PC-3 (cell line): Measurements from ENCODE around the gene MAP2K3. TPM values are rescaled to one million over a fixed set of nuclear protein-coding genes. Genes with fewer than 3 reads are reported as not detected.

Source experiments
- ATAC-seq: fragments of 200-7000 bp; cut with Tn5 transposase; 2 replicates; pipeline ENCODE4 v1.9.1; 2020; ENCODE audit warnings: mild to moderate bottlenecking, moderate library complexity
- BruUV-seq: library from RNA; stranded (reverse); fragments of 400-500 nt; replicated peaks from 2 replicates; lab custom pipeline; 2021; lab: Mats Ljungman, UMichigan
- CTCF ChIA-PET: fragments of 300-600 bp; sonication (Branson Sonifier 250); formaldehyde crosslinking; loops from one replicate; lab custom pipeline; 2022; ENCODE audit warnings: antibody characterized with exemption; lab: Charles Lee
- POLR2A ChIA-PET: fragments of 300-600 bp; sonication (Branson Sonifier 250); formaldehyde crosslinking; loops from one replicate; lab custom pipeline; 2022; ENCODE audit warnings: antibody characterized with exemption; ENCODE audit not compliant: unreplicated experiment; lab: Charles Lee
- DNase-seq: peaks from one replicate; pipeline ENCODE4 v3.0.0-alpha.2; 2015
- H2AFZ ChIP-seq: fragments of 300-600 bp; sonication (generic); 2 replicates; pipeline ENCODE4 v1.6.0; 2016; ENCODE audit warnings: antibody characterized with exemption, low read length
- H3F3A ChIP-seq: fragments of 300-600 bp; sonication (generic); one replicate; pipeline ENCODE4 v1.6.0; 2017; ENCODE audit warnings: antibody characterized with exemption, low read length, control low read depth, mild to moderate bottlenecking; ENCODE audit not compliant: unreplicated experiment
- H3K27ac ChIP-seq: fragments of 300-600 bp; sonication (generic); 2 replicates; pipeline ENCODE4 v1.5.1; 2016; ENCODE audit warnings: mild to moderate bottlenecking, low read length
- H3K27me3 ChIP-seq: fragments of 300-600 bp; sonication (generic); 2 replicates; pipeline ENCODE4 v1.6.1; 2016; ENCODE audit warnings: low read length, mixed read lengths
- H3K36me3 ChIP-seq: fragments of 300-600 bp; sonication (generic); 2 replicates; pipeline ENCODE4 v1.6.1; 2016; ENCODE audit warnings: low read depth, mixed run types, low read length, mixed read lengths
- H3K4me1 ChIP-seq: fragments of 300-600 bp; sonication (generic); 2 replicates; pipeline ENCODE4 v1.5.1; 2016; ENCODE audit warnings: low read length; ENCODE audit not compliant: insufficient read depth
- H3K4me2 ChIP-seq: fragments of 300-600 bp; sonication (generic); 2 replicates; pipeline ENCODE4 v1.6.0; 2016; ENCODE audit warnings: low read length
- H3K4me3 ChIP-seq: fragments of 300-600 bp; sonication (generic); 2 replicates; pipeline ENCODE4 v1.5.1; 2016; ENCODE audit warnings: mild to moderate bottlenecking, low read length, mixed read lengths
- H3K79me2 ChIP-seq: fragments of 300-600 bp; sonication (generic); 2 replicates; pipeline ENCODE4 v1.6.1; 2017; ENCODE audit warnings: low read length, mixed read lengths
- H3K9ac ChIP-seq: fragments of 300-600 bp; sonication (generic); 2 replicates; pipeline ENCODE4 v1.6.0; 2016; ENCODE audit warnings: mild to moderate bottlenecking, low read length
- H3K9me2 ChIP-seq: fragments of 300-600 bp; sonication (generic); replicated peaks from 2 replicates; pipeline ENCODE4 v1.6.1; 2016; ENCODE audit warnings: mixed run types, low read length, mixed read lengths
- H3K9me3 ChIP-seq: fragments of 300-600 bp; sonication (generic); 2 replicates; pipeline ENCODE4 v1.6.1; 2016; ENCODE audit warnings: low read length, mixed read lengths
- H4K20me1 ChIP-seq: fragments of 300-600 bp; sonication (generic); 2 replicates; pipeline ENCODE4 v1.6.1; 2016; ENCODE audit warnings: low read length, mixed read lengths
- CTCF ChIP-seq: fragments of 300-600 bp; sonication (generic); conservative IDR thresholded peaks from 2 replicates; pipeline ENCODE4 v1.5.1; 2017; ENCODE audit warnings: antibody characterized with exemption, low read depth, mild to moderate bottlenecking, low read length
- EZH2 ChIP-seq: fragments of 300-600 bp; sonication (generic); IDR thresholded peaks from one replicate; pipeline ENCODE4 v1.6.1; 2017; ENCODE audit warnings: antibody characterized with exemption, mild to moderate bottlenecking, low read length; ENCODE audit not compliant: unreplicated experiment
- EZH2phosphoT487 ChIP-seq: fragments of 300-600 bp; sonication (generic); IDR thresholded peaks from 2 replicates; pipeline ENCODE4 v1.6.1; 2018; ENCODE audit warnings: mild to moderate bottlenecking, antibody characterized with exemption, low read length, borderline replicate concordance
- intact Hi-C: fragments of 100-400 bp; cut with micrococcal nuclease; formaldehyde crosslinking; loops from 2 replicates; pipeline ENCODE4 v1.9.0; 2023
- total RNA-seq: library from RNA; depleted of rRNA; stranded (reverse); fragments of >200 nt; gene quantifications from 2 replicates; pipeline ENCODE4 v1.2.3, GENCODE V29; 2014

MAP2K3 gene
- total RNA-seq, 1 experiment from 2014 or later: 54.0 TPM

- Histone ChIP-seq H3K9ac (no peak overlapping the region), H3K27me3 (no peaks in the 10 kb centered on the region), H3K4me2 (no peak overlapping the region), H3K36me3 (no peaks in the 10 kb centered on the region), H3K4me3 (no peak overlapping the region), H4K20me1 (no peaks in the 10 kb centered on the region), H3F3A (no peaks in the 10 kb centered on the region), H3K79me2 (no peaks in the 10 kb centered on the region), H3K27ac (no peak overlapping the region), H3K9me2 (no peaks in the 10 kb centered on the region), H3K9me3 (no peaks in the 10 kb centered on the region), H3K4me1 (no peaks in the 10 kb centered on the region), H2AFZ (no peak overlapping the region)
- intact Hi-C loops: no loop called here
- no peak for TF ChIP-seq CTCF
- no peak for TF ChIP-seq EZH2
- no peak for TF ChIP-seq EZH2phosphoT487
- POLR2A ChIA-PET: no interaction called here
- CTCF ChIA-PET: no interaction called here
- ATAC-seq (no peak), DNase-seq (no peak)
- BruUV-seq: no TSS peak
These were observed 42.9 kb upstream of the MAP2K3 start for GRCh38 chr17:21241564-21241963.

DNA sequence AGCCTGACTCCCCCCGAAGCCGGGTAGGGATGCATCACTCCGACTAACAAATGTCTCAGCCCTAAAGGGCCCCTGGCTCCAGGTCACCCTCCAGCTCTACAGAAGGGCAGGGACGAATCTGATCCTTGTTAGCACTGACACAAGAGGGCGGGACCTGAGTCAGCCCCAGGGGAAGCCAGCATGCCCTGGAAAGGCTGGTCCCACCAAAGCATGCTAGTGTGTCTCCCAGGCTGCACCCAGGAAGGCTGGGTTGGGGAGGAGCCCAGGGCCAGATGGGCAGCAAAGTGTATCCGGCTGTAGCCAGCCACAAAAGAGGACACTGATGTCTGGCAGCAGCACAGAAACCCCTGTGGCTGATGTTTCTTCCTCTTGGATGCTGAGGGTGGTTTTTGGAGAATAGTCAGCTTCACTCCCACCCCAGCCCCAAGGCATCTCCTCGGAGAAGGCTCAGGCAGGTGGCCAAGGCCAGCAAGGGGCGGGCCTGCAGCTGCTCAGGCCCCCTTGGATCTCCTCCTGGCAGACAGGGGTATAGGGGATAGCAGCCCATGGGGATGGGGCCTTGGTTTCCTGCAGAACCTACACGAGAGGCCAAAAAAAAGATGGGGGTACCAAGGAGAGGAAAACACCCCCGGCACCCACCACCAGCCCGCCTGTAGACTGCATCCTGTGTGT is 42.3 kb upstream of the MAP2K3 start:
- Histone ChIP-seq H2AFZ (no peak overlapping the region), H3K4me2 (no peak overlapping the region), H3K79me2 (no peaks in the 10 kb centered on the region), H3K4me1 (no peaks in the 10 kb centered on the region), H3F3A (no peaks in the 10 kb centered on the region), H4K20me1 (no peaks in the 10 kb centered on the region), H3K36me3 (no peaks in the 10 kb centered on the region), H3K9ac (no peak overlapping the region), H3K9me2 (no peaks in the 10 kb centered on the region), H3K9me3 (no peaks in the 10 kb centered on the region), H3K4me3 (no peak overlapping the region), H3K27ac (no peak overlapping the region), H3K27me3 (no peaks in the 10 kb centered on the region)
- TF ChIP-seq CTCF (no peak), EZH2phosphoT487 (no peak), EZH2 (no peak)
- POLR2A ChIA-PET: no interaction called here
- no TSS peak for BruUV-seq
- ATAC-seq (peak; percentile 59), DNase-seq (peak; percentile 19)
- intact Hi-C loops: no loop called here
- CTCF ChIA-PET: no interaction called here

- no TSS peak for BruUV-seq
- H3K27ac ChIP-seq: no peak overlapping the region
- H3K9me2 ChIP-seq: no peaks in the 10 kb centered on the region
- H3K4me3 ChIP-seq: no peak overlapping the region
- no peak overlapping the region for H2AFZ ChIP-seq
- H3F3A ChIP-seq: no peaks in the 10 kb centered on the region
- no peaks in the 10 kb centered on the region for H4K20me1 ChIP-seq
- no peaks in the 10 kb centered on the region for H3K9me3 ChIP-seq
- no peak for TF ChIP-seq EZH2phosphoT487
- TF ChIP-seq EZH2: no peak
- no peak for TF ChIP-seq CTCF
- ChIA-PET CTCF (no interaction called here), POLR2A (no interaction called here)
- H3K9ac ChIP-seq: no peak overlapping the region
- no peak overlapping the region for H3K4me2 ChIP-seq
- intact Hi-C loops: no loop called here
- H3K79me2 ChIP-seq: no peaks in the 10 kb centered on the region
- H3K27me3 ChIP-seq: no peaks in the 10 kb centered on the region
- no peaks in the 10 kb centered on the region for H3K4me1 ChIP-seq
- ATAC-seq: no peak
- no peak for DNase-seq
- no peaks in the 10 kb centered on the region for H3K36me3 ChIP-seq
These were observed 41.6 kb upstream of the MAP2K3 start for GRCh38 chr17:21242780-21243515.
